Activated CD8-positive, alpha-beta memory T cell treated with anti-CD3 and anti-CD28 coated beads, Interleukin-2, amount 50 U/mL, for 24 hours (primary cell): ENCODE results near the gene ZNF791.
"Not testable (repeated sequence)": the region's sequence is repeated elsewhere in the genome, so short reads cannot be mapped to it uniquely, and the experiment has no call there.

Experiments used
- DNase-seq: peaks from one replicate; pipeline ENCODE4 v3.0.0-alpha.2; 2020; ENCODE audit errors: extremely low read depth

Gene ZNF791

DNA sequence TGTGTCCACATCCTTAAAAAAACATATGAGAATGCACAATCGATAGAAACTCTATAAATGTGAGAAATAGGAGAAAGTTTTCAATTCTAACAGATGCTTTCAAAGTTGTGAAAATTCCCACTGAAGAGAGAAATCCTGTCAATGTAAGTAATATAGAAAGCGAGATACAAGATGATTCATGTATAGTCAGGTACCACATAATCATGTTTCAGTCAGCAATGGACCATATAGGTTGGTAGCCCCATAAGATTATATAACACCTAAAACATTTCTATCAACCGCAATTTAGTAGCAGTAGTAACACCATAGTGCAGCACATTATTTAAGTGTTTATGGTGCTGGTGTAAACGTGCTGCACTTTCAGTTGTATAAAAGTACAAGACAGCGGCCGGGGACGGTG lies 18.5 kb downstream of the ZNF791 start:
- no peak for DNase-seq

DNA sequence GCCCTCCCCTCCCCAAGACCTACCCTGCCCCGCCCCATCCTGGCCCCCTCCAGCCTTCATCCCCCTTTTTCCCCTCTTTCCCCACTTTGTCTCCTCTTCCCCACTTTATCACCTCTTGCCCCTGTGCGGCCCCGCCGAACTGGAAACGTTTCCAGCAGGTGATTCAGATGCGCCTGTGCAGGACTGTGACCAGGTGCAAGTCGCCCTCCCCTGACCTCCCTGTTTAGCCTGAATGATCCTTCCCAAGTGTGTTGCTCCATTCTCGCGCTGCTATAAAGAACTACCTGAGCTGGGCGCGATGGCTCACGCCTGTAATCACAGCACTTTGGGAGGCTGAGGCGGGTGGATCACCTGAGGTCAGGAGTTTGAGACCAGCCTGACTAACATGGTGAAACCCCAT lies 25.9 kb downstream of the ZNF791 start:
- DNase-seq: no peak

DNA sequence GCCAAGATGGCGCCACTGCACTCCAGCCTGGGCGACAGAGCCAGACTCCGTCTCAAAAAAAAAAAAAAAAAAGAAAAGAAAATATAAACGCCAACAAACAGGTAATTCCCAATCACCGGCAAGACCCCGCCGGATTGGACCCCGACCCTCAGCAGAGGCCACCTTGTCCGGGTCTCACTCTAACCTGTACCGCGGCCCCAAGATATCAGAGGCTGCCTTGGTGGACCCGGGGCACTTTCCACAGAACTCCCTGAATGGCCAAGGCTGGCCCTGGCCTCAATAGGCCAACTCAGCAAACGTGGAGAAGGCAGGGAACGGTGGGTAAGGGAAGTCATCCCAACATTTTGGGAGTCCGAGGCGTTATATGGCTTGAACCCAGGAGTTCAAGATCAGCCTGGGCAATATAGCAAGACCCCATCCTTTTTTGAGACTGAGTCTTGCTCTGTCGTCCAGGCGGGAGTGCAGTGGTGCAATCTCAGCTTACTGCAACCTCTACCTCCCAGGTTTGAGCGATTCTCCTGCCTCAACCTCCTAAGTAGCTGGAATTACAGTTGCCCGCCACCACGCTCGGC lies 28.0 kb downstream of the ZNF791 start:
- DNase-seq: no peak

DNA sequence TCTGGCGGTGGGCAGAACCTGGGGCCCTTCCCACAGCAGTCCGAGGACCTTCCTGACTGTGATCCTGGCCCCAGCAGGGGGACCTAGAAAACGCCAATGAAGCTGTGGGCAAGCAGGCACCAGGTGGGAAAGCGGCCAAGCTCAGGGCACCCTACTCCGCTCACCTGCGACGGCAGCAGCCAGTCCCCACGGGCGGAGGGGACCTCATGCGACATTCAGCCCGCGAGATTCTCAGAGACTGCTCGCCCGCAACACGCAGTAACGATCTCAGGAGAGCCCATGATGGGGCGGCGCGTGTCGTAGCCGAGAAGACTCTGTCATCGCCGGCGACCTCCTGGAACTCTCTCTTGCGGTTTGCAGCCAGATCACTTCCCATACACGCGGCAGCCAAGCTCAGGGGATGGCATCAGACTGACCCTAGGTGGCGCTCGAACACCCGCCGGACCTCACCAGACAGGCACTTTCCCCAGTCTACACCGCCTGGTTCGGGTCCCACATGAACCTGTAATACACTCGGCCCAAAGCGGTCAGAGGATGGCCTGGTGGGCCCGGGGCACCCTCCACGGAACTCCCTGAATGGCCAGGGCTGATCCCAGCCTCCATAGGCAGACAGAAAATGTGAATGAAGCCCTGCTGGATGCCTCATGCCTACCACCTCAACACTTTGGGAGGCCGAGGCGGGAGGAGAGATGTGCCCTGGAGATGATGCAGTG lies 29.3 kb downstream of the ZNF791 start:
- peak; percentile 79 for DNase-seq

DNA sequence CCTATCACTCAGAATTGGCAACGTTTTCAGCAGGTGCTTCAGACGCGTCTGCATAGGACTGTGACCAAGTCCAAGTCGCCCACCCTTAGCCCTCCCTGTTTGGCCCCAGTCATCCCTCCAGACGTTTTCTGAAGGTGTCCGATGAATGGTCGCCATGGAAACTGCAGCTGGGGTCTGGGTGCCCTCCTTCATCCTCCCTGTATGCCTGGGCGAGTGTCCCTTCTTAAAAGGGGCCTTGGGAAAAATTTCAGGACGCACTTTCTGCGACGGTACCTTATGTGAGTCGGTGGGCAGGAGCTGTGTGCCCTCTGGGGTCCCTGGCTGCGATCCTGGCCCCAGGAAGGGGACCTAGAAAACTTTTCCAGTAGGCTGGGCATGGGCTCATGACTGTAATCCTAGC lies 30.7 kb downstream of the ZNF791 start:
- DNase-seq: no peak

DNA sequence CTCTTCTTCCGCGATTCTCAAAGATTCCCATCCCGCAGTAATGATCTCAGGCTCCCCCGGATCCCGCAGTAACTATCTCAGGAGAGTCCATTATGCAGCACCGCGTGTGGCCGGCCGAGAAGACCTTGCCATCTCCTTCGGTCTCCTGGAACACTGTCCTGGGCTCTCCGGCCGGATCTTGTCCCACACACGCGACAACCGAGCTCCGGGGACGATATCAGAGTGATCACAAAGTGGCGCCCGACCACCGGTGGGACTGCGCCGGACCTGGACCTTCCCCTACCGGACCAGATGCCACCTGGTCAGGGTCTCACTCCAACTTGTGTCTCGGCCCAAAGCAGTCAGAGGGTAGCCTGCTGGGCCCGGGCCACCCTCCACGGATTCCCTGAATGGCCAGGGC lies 31.8 kb downstream of the ZNF791 start:
- no peak for DNase-seq

DNA sequence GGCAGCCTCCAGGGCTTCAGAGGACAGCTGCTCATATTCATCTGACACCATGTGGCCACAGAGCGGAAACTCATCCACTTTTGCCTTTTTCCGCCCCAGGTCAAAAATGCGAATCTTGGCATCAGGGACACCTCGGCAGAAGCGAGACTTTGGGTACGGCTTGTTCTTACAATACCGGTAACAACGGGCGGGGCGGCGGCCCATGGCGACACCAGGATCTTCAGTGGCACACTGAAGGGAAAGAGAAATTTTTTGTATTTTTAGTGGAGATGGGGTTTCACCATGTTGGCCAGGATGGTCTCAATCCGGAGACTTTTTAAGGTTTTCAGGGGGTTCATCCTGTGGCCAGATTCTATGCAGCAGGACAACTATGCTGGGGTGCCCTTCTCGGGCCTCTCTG lies 33.0 kb downstream of the ZNF791 start:
- DNase-seq: not testable (repeated sequence)

DNA sequence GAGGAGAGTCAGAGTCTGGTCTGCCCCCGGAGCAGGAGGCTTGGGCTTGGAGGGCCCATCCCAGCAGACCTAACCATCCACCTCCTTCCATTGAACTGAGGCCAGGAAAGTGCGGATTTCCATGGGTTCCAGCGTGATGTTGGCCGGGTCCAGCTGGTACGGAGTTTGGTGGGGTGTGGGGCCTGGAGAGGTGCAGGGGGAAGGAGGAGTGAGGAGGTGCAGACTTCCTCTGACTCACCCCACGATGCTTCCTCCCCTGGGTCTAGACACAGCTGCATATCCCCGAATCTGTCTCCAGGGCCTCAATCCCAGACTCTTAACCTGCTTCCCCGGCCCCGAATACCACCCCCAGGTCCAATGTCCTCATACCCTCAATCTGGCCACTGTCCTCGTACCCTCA lies 35.8 kb downstream of the ZNF791 start:
- no peak for DNase-seq

DNA sequence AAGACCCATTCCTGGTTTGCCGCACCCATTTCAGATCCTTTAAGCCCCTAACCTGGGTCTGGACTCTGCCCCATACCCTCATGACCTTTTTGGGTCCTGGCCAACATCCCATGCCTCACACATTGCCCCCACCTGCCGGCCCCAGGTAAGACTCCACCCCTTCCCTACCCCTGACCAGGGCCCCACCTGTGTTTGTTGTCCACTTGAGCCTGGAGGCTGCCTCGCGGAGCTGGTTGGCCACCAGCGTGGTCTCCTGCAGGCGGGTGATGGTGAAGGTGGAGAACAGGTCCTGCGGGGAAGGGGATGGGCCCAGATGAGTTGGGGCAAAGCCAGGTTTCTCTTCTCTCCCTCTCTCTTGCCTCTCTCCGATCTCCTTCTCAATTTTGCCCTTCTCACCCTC lies 36.3 kb downstream of the ZNF791 start:
- no peak for DNase-seq

DNA sequence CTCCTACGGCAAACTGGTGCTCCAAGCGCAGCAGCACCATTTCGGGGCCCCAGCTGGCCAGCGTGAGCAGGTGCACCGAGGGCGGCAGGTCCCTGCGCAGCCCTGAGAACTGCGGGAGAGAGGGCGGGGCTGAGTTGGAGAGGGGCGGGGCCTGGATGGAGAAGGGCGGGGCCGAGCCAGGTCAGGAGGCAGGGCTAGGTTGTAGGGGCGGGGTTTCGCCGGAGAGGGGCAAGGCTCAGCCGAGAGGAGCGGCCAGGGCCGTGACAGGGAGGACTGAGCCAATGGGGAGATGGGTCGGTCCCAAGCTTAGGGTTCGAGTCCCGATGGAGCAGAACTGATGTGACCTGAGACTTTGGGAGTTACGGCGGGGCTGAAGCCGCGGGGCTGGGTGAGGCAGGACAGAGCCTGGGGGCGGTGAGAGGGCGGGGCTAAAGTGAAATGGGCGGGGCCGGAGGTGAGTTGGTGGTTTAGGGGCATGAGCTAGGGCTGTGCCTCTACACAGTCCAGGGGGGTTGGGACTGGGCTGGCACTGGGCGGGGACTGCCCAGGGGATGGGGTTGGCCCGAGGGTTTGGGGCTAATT lies 36.9 kb downstream of the ZNF791 start:
- DNase-seq: no peak

DNA sequence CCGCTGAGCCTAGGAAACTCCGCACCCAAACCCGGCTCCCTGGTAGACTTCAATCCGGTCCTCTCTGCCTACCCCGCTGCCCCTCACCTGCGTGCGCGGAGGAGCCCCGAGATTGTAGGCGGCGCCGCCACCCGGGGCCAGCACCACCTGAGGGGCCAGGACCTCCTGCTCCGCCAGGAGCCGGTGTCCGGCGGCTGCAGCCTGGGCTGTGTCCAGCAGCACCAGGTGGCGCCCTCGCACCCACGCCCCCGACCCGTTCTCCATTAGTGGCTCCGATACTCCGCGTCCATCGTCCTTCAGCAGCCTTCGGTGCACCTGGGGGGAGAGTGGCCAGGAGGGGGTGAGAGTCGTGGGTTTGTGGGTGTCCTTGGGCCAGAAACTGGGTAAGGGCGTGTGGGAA lies 37.4 kb downstream of the ZNF791 start:
- no peak for DNase-seq

DNA sequence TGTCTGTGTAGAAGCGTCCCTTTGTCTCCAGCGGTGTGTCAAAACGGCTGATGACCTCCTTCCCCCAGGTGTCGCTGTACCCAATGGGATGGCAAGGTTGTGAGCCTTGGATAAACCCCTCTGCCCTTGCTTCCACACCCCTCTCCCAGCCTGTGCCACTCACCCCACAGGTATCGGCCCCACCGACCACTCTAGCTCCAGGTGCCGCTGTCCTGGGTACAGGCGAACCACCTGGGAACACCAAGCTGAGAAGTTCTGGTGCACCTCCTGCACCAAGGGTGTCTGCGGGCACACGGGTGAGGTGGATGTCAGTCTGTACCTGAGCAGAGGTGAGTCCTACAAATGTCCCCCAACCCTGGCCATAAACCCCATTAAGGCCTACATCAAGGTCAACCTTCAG lies 39.2 kb downstream of the ZNF791 start:
- no peak for DNase-seq

DNA sequence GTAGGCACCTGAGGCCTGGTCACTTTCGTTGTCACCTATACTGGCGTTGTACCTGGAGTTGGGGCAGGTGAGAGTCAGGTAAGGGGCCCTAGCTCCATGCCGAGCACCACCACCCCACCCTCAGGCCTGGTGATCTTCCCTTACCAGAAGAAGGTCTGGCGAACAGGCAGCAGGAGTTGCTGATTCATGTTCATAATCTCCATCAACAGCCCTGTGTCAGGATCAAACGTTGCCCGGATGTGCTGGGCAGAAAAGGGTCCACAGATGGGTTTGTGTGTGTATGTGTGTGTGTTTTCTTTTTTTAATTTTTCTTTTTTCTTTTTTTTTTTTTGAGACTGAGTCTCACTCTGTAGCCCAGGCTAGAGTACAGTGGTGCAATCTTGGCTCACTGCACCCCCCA lies 41.5 kb downstream of the ZNF791 start:
- no peak for DNase-seq

DNA sequence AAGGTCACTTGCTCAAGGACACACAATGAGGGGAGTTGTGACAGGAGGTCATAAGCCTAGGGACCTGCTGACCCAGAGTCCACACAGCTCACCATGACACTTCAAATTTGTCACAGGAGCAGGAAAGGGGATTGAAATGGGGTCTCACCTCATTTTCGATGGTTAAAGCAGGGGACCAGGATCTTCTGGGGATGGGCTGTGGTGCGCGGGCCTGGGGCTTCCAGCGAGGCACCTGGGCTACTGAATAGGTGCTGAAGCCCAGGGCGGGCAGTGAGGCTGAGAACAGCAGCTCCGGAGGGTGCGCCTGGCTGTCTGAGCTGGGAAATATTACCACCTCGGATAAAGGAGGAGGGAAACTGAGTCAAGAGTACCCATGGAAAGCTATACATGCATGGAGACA lies 44.8 kb downstream of the ZNF791 start:
- DNase-seq: no peak

DNA sequence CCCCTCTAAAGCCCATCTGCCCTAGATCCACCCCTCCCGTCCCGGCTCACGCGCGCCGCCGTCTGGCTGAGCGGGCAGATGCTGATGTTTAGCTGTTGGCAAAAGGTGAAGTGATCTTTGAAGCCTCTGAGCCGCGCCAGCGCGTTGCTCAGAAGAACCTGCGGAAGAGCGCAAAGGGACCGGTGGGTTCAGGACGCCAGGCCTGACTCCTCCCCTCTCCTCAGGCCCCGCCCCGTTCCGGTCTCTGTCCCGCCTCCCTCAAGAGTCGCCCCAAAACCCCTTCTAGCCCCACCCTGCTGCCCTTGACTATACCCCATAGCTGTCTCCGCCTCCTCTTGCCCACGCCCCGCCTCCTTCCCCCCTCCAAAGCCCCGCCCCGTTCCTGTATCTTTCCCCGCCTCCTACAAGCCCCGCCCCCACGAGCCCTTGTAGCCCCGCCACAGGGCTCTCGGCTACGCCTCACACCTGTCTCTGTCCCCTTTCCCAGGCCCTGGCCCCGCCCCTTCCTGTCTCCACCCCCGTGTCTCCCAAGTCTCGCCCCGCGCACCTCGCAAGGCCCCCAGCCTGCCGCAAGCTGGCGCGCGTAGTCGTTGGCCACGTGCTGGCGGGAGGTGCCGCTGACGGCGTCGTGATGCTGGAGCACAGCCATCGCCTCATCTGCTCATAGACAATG lies 46.3 kb downstream of the ZNF791 start:
- no peak for DNase-seq

DNA sequence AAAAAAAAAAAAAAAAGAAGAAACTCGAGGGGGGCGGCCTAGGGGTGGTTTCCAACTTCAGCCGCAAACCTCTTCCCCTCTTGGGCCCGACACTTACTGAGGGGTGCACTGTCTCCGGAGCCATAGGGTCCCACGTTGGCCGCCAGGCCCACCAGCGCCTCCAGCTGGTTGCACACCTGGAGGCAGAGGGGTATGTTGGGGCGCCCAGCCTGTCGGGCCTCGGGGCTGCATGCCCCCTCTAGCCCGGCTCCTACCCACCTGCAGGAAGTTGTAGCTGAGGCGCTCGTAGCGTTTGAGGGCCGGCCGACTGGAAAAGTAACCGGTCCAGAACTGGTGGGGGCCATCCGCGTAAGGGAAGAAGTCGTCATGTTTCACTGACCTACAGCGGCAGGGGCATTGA lies 47.2 kb downstream of the ZNF791 start:
- no peak for DNase-seq

DNA sequence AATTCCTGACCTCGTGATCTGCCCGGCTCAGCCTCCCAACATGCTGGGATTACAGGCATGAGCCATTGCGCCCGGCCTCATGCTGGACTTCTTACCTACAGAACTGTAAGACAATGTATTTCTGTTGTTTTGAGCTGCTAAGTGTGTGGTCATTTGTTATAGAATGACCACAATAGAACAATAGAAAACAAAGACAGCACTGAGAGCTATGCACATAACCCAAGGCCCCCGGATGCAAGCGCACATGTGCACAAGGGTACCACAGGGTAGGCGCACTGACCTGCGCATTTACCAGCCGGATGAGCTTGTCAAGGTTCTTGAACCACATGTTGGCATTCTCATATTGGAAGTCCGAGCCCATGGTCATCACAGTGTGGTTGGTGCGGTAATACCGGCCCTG lies 50.3 kb downstream of the ZNF791 start:
- no peak for DNase-seq

DNA sequence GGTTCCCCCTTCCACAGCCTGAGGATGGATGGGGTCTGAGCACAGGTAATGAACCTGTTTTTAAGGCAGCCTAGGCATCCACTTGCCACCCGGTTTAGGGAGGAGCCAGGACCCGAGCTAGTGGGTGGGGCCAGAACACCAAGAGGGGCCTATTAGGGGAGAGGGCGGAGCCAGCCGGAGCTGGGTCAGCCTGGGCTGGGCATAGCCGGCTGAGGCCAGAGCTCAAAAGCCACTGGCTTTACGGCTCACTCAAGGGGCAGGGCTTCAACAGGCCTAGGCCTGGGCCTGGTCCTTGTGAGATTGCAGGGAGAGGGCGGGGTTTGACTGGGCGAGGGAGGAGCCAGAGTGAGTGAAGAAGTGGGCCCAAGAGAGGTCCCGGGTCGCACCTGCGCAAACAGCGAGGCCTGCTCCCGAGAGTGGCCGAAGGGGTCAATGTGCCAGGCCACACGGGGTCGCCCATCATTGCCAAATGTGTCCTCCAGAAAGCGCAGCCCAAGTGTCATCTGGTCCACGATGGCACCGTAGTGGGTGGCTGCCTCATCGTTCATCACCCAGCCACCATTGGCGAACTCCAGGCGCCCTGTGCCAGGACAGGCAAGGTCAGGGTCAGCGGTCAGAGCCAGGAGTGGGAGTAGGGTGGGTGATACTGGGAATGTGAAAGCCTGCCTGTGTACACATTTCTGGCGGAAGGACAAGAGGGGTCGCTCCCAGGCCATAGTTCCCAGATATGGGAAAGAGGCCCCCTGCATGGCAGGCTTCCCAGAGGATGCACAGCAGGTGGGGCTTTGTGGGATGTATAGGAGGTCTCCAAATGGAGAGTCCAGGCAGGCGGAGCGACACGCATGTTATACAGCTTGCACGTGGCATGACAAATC lies 53.9 kb downstream of the ZNF791 start:
- DNase-seq: no peak

DNA sequence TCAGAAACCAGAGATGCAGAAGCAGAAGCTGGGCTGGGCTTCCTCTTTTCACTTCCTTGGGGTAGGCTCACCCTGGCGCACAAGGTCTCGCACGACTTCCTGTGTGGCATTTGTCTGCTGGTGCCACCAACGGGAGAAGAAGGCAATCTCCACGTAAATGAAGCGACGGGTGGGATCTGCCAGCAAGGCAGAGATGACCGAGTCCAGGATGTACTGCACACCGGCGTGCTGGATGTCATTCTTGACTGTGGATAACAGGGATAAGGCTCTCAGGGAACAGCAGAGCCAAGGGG lies 54.5 kb downstream of the ZNF791 start:
- DNase-seq: no peak

DNA sequence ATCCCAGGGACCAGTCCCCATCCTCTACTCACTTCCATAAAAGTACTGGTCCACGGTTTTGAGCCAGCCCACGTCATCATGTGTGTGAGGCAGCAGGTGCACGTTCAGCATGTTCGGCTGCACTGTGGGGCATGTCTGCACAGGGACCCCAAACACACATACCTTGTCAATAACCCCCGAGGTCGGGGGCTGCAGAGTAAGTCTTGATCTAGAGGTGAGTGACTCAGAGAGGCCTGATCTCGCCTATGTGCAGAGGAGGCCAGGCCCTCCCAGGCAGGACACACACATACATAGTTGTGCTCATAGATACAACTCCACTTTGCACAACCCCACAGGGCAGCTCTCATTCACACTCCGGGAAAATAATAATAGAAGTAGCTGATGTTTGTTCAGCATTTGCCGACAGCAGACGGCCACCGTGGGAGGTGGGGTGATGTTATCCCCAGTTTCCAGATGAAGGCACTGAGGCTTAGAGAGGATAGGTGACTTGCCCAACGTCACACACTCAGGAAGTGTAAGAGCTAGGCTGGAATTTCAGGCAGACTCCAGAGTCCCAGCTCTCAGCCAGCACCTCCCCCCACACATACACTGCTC lies 55.0 kb downstream of the ZNF791 start:
- DNase-seq: no peak

DNA sequence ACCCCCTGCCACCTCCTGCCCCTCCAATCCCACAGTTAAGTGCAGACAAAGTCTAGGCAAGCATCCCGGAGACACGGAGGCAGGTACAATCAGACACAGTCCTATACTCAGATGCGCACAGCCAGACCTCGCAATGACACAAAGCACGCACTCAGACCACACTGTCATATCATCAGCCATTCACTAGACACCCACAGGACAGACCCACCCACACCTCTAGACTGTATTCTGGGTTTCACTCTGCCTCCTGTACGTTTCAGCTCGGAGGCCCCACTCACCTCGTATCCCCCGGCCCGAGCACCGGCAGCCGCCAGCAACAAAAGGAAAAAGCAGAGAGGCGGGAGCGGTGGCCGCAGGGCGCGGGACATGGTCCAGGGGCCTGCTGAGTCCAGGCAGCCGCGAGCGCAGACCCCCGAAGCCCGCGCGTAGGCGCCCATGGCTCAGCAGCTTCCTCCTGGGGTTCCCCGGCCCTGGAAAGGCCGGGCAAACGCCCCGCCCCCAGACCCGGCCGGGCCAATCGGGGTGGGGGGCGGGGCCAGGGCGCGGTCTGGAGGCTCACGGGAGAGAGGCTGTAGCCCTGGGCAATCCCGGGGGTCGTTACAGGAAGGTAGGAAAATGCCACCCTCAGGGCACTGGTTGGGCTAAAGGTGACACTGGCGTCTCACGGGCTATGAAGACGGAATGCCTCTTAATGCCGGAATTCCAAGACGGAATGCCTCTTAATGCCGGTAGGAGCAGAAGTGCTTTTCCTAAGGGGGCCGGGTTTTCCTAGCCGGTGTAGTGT lies 55.7 kb downstream of the ZNF791 start, which contains the start of the genes MAN2B1 and WDR83:
MAN2B1 (minus strand) TSS at position 478 of the 784 bp plus-strand sequence; CDS start at position 437, 41 bp downstream.
WDR83 (plus strand) TSS at position 543 of the 784 bp plus-strand sequence. CDS start 2,984 bp downstream, outside the sequence.
- peak; percentile 45 for DNase-seq
